Gastroesophageal sphincter (tissue), 4 donors: ENCODE data around the gene ZNF358. TPM values are rescaled to one million over a fixed set of nuclear protein-coding genes. Genes with fewer than 3 reads are reported as not detected.

Source experiments
- ATAC-seq: fragments of 150-250 bp; one replicate; pipeline ENCODE4 v1.9.1; 2016; ENCODE audit warnings: mild to moderate bottlenecking, moderate library complexity
- H3K27ac ChIP-seq, 4 donors: fragments of 200-600 bp; sonication (generic) in 3 of 4; 1 replicate in 3 of 4; 2 replicates in 1 of 4; pipeline ENCODE4 v1.5.1; 2016 to 2019
- H3K27me3 ChIP-seq: fragments of 200-600 bp; sonication (generic); one replicate; pipeline ENCODE4 v1.5.1; 2019
- H3K36me3 ChIP-seq, 2 donors: fragments of 200-600 bp; sonication (generic); one replicate each; pipeline ENCODE4 v1.5.1; 2019; ENCODE audit warnings: control low read depth in 1 of 2
- H3K4me1 ChIP-seq, 3 donors: fragments of 200-600 bp; sonication (generic); 1 replicate in 2 of 3; 2 replicates in 1 of 3; pipeline ENCODE4 v1.5.1; 2016 to 2019; ENCODE audit warnings: control low read depth in 2 of 3
- H3K4me3 ChIP-seq, 2 donors: fragments of 200-600 bp; sonication (generic); one replicate each; pipeline ENCODE4 v1.5.1; 2019; ENCODE audit warnings: mild to moderate bottlenecking in 1 of 2, moderate library complexity in 1 of 2
- H3K9me3 ChIP-seq, 3 donors: fragments of 200-600 bp; sonication (generic); one replicate each; pipeline ENCODE4 v1.5.1; 2017 to 2019; ENCODE audit warnings: control low read depth in 2 of 3
- CTCF ChIP-seq, 4 experiments: fragments of 200-600 bp in 2 of 4; fragments of 450-650 bp in 2 of 4; sonication (generic) in 1 of 4; IDR thresholded peaks; one replicate each; pipeline ENCODE4 v1.5.1; 2017 to 2019; ENCODE audit warnings: antibody characterized with exemption in 4 of 4, mild to moderate bottlenecking in 2 of 4, moderate library complexity in 2 of 4
- EP300 ChIP-seq: sonication (generic); formaldehyde crosslinking; IDR thresholded peaks from one replicate; pipeline ENCODE4 v1.6.1; 2017; ENCODE audit warnings: antibody characterized with exemption, mild to moderate bottlenecking
- POLR2A ChIP-seq, 2 donors: fragments of 450-650 bp; IDR thresholded peaks; one replicate each; pipeline ENCODE4 v1.6.1; 2017; ENCODE audit warnings: antibody characterized with exemption in 2 of 2, mild to moderate bottlenecking in 2 of 2, moderate library complexity in 1 of 2
- POLR2AphosphoS5 ChIP-seq: sonication (generic); formaldehyde crosslinking; IDR thresholded peaks from one replicate; pipeline ENCODE4 v1.6.1; 2017; ENCODE audit warnings: antibody characterized with exemption
- WGBS, 2 donors: methylation state at CpG; one replicate each; pipeline ENCODE4 v1.1.5; 2018; ENCODE audit warnings: low coverage in 1 of 2; 5-methylcytosine and 5-hydroxymethylcytosine counted together
- total RNA-seq, 4 donors: library from RNA; depleted of rRNA; stranded (reverse); fragments of >200 nt; gene quantifications; one replicate each; pipeline ENCODE4 v1.1.0, GENCODE V29; 2016

Gene ZNF358
- total RNA-seq, result 100 to 1,000 TPM in 2 of 4 donors, 10 to 100 TPM in 2; 63.9 to 153 (median 98.7) TPM

GRCh38 chr19:7515645-7516151 is at the start of gene ZNF358:
TSS of gene ZNF358 (plus strand) at chr19:7516103. CDS start at chr19:7519243, 3,140 bp downstream.
- Histone ChIP-seq H3K9me3 (no peaks in the 10 kb centered on the region), H3K36me3 (peaks cover 0 to 26% of the 10 kb centered on the region in 2 donors), H3K4me3 (peak within 1 kb of the TSS; percentile 87), H3K27ac (peak within 1 kb of the TSS; percentile 93 to 99 (median 96)), H3K4me1 (peaks cover 0 to 38% (median 11%) of the 10 kb centered on the region in 3 donors), H3K27me3 (no peaks in the 10 kb centered on the region)
- ATAC-seq, result peak; percentile 88
- WGBS, 2 donors, result 1% methylated on average over 15 of the region's 33 CpGs; no CpG with 5 or more reads in 1 of the 2 donors
- TF ChIP-seq CTCF (IDR thresholded peaks at IDR 0.05) (no peak), EP300 (no peak), POLR2A (IDR thresholded peaks at IDR 0.05) (peak in 1 of 2 donors; percentile 18)

GRCh38 chr19:7467009-7467989 is 48.6 kb upstream of the ZNF358 start:
- TF ChIP-seq POLR2AphosphoS5 (no peak), CTCF (IDR thresholded peaks at IDR 0.05) (no peak), EP300 (no peak), POLR2A (IDR thresholded peaks at IDR 0.05) (no peak)

GRCh38 chr19:7468840-7469239 is 47.1 kb upstream of the ZNF358 start:
- H3K27me3 ChIP-seq, result no peaks in the 10 kb centered on the region
- peaks cover 0 to 88% of the 10 kb centered on the region in 2 donors for H3K36me3 ChIP-seq
- no peak overlapping the region for H3K4me3 ChIP-seq
- H3K4me1 ChIP-seq, result no peaks in the 10 kb centered on the region
- TF ChIP-seq POLR2AphosphoS5 (no peak), CTCF (IDR thresholded peaks at IDR 0.05) (no peak), POLR2A (IDR thresholded peaks at IDR 0.05) (no peak), EP300 (no peak)
- H3K27ac ChIP-seq, result no peak overlapping the region
- no peaks in the 10 kb centered on the region for H3K9me3 ChIP-seq
- no peak for ATAC-seq
- WGBS, 2 donors, result 100% methylated on average over 2 of the region's 24 CpGs

More at GRCh38 chr19:7467009-7467989, 48.6 kb upstream of the ZNF358 start:
- H3K4me1 ChIP-seq, result no peaks in the 10 kb centered on the region
- H3K9me3 ChIP-seq, result no peaks in the 10 kb centered on the region
- no peak overlapping the region for H3K27ac ChIP-seq
- peaks cover 0 to 100% of the 10 kb centered on the region in 2 donors for H3K36me3 ChIP-seq
- ATAC-seq, result no peak
- no peak overlapping the region for H3K4me3 ChIP-seq
- no peaks in the 10 kb centered on the region for H3K27me3 ChIP-seq
- 94 to 95% methylated on average over 25 to 44 of the region's 86 CpGs for WGBS, 2 donors

- H3K36me3 ChIP-seq, result peaks cover 0 to 79% of the 10 kb centered on the region in 2 donors
- H3K4me3 ChIP-seq, result no peak overlapping the region
- no peaks in the 10 kb centered on the region for H3K4me1 ChIP-seq
- H3K27me3 ChIP-seq, result no peaks in the 10 kb centered on the region
- WGBS, 2 donors, result no CpG with 5 or more reads among the region's 31 CpGs
- no peak for TF ChIP-seq POLR2A (IDR thresholded peaks at IDR 0.05)
- TF ChIP-seq POLR2AphosphoS5, result no peak
- no peak for TF ChIP-seq EP300
- TF ChIP-seq CTCF (IDR thresholded peaks at IDR 0.05), result no peak
- no peak overlapping the region for H3K27ac ChIP-seq
- ATAC-seq, result no peak
- H3K9me3 ChIP-seq, result no peaks in the 10 kb centered on the region
Observed at GRCh38 chr19:7469669-7470285, 46.1 kb upstream of the ZNF358 start.
